NCI-H2171 treated with DMSO at 0.1 percent for 48 hours (cell line): ENCODE data around the gene GLIS1.

Source experiments
- DNase-seq: peaks from one replicate; lab custom pipeline; 2025; lab: John Stamatoyannopoulos, UW

The GLIS1 gene

DNA sequence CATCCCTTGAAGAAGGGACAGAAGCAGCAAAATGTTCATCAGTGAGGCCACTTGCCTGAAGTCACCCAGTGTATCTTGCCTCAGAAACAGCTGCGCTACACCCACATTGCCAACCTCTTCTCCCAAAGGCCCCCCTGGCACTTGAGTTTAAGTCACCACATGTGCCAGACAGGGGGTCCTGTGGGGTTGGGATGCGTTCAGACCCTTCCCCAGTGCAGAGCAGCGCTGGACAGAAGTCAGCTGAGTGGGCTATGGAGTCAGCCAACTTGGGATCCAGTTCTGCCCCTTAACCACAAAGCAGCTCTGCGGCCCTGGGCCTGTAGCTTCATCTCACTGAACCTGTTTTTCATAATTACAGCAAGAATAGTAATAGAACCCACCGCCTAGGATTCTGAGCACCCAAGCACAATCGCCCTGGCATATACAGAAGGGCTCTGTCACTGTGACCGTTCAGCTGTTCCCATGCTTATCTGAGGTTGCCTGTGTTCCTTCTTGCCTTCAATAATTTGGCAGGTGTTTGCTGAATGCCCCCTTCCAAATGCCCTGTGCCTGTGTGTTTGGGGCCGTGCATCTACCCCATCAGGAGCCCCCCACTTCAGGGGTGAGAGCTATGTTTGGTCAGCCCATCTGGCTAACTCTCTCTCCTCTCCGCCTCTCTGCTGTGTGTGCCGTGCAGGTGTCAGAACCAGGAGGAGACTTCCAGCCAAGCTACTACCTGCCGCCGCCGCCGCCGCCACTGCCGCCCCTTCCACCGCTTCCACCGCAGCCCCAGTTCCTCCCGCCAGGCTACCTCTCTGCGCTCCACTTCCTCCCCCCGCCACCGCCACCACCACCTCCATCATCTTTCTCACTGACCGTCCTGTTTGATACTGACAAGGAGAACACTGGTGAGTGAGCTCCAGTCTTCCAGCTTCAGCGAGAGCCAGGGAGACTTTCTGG, 274.7 kb downstream of the GLIS1 start:
- no peak for DNase-seq

GRCh38 chr1:53462769-53463501, 276.0 kb downstream of the GLIS1 start:
- DNase-seq, result no peak

DNA sequence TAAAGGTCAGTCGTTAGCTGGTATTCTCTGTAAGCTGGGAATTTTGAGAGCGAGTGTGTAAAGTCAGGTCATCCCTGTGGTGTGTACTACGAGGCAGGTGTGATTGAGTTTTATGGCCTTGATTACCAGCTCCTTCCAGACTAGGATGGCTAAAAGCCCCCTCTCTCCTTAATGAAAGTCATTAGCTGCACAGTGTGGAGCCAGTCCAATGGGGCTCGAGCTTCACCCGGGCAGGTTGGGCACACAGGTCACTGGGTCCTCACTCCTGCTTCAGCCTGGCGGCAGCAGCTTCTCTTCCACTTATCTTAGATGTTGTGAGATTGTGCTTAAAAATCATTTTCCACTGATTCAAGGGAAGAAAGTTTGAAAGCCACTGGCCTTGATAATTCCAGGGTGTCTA, 276.8 kb downstream of the GLIS1 start:
- no peak for DNase-seq

GRCh38 chr1:53461323-53462044, 277.5 kb downstream of the GLIS1 start:
- DNase-seq, result no peak

- DNase-seq, result no peak
Measured at GRCh38 chr1:53460666-53461322, 278.2 kb downstream of the GLIS1 start.

- DNase-seq, result no peak
Measured at GRCh38 chr1:53460211-53460634, 278.7 kb downstream of the GLIS1 start.

DNA sequence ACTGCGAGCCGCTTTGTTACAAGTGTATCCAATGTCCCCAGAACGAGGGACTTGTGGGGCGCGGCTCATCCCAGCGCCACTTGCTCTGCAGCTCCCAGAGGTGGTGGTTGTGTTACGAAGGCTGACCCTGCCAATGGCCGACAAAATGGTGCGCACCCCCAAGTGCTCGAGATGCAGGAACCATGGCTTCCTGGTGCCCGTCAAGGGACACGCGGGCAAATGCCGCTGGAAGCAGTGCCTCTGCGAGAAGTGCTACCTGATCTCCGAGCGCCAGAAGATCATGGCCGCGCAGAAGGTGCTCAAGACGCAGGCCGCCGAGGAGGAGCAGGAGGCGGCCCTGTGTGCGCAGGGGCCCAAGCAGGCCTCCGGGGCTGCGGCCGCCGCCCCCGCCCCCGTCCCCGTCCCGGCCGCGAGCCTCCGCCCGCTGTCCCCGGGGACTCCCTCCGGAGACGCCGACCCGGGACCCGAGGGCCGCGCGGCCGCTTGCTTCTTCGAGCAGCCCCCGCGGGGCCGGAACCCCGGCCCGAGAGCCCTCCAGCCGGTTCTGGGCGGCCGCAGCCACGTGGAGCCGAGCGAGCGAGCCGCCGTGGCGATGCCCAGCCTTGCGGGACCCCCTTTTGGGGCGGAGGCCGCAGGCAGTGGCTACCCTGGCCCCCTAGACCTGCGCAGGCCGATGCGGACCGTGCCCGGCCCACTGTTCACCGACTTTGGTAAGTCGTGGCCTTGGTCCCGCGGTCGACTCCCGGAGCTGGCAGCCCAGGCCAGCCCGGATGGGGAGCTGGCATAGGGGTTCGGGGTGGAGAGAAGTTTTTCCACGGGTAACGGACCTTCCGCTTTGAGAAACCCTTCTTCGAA, 279.4 kb downstream of the GLIS1 start, which contains the start of gene DMRTB1:
Gene DMRTB1, plus strand, starts transcription at position 79 of the 855 bp plus-strand sequence. Its CDS starts 55 bp downstream, at position 134.
- no peak for DNase-seq

- no peak for DNase-seq
Measured at GRCh38 chr1:53458634-53459033, 280.3 kb downstream of the GLIS1 start.
